HEK293 (cell line): ENCODE data around the gene RAI14.

Source experiments
- BCL11B ChIP-seq: fragments of 450-650 bp; formaldehyde crosslinking; IDR thresholded peaks from 2 replicates; pipeline ENCODE4 v1.5.1; 2016; ENCODE audit warnings: low read depth, missing biosample characterization, missing genetic modification characterization
- KLF16 ChIP-seq: fragments of 450-650 bp; formaldehyde crosslinking; IDR thresholded peaks from 2 replicates; pipeline ENCODE4 v1.5.1; 2017; ENCODE audit warnings: missing biosample characterization, missing genetic modification characterization
- MEIS1 ChIP-seq: sonication (generic); formaldehyde crosslinking; IDR thresholded peaks from 2 replicates; pipeline ENCODE4 v1.8.1; 2022; ENCODE audit warnings: missing genetic modification reagents, mild to moderate bottlenecking, borderline replicate concordance
- MZF1 ChIP-seq: fragments of 450-650 bp; formaldehyde crosslinking; IDR thresholded peaks from 2 replicates; pipeline ENCODE4 v1.5.1; 2017; ENCODE audit warnings: missing biosample characterization, missing genetic modification characterization, borderline replicate concordance
- PRDM1 ChIP-seq: fragments of 450-650 bp; formaldehyde crosslinking; IDR thresholded peaks from 2 replicates; pipeline ENCODE4; 2016; ENCODE audit warnings: missing biosample characterization, missing genetic modification characterization
- SCRT2 ChIP-seq: fragments of 450-650 bp; formaldehyde crosslinking; IDR thresholded peaks from 2 replicates; pipeline ENCODE4 v1.5.1; 2016; ENCODE audit warnings: missing biosample characterization, missing genetic modification characterization
- ZBTB48 ChIP-seq: fragments of 450-650 bp; formaldehyde crosslinking; IDR thresholded peaks from 2 replicates; pipeline ENCODE4 v1.5.1; 2016; ENCODE audit warnings: missing biosample characterization, missing genetic modification characterization
- ZNF146 ChIP-seq: fragments of 450-650 bp; formaldehyde crosslinking; IDR thresholded peaks from 2 replicates; pipeline ENCODE4 v1.5.1; 2016; ENCODE audit warnings: missing biosample characterization, missing genetic modification characterization
- ZNF157 ChIP-seq: fragments of 450-650 bp; formaldehyde crosslinking; IDR thresholded peaks from 2 replicates; pipeline ENCODE4 v1.5.1; 2016; ENCODE audit warnings: missing biosample characterization, missing genetic modification characterization
- ZNF16 ChIP-seq: fragments of 450-650 bp; formaldehyde crosslinking; IDR thresholded peaks from 2 replicates; pipeline ENCODE4 v1.5.1; 2016; ENCODE audit warnings: low read depth, missing biosample characterization, missing genetic modification characterization
- ZNF175 ChIP-seq: fragments of 450-650 bp; formaldehyde crosslinking; IDR thresholded peaks from 2 replicates; pipeline ENCODE4 v1.5.1; 2016; ENCODE audit warnings: missing biosample characterization, missing genetic modification characterization
- ZNF23 ChIP-seq: fragments of 450-650 bp; formaldehyde crosslinking; IDR thresholded peaks from 2 replicates; pipeline ENCODE4 v1.5.1; 2016; ENCODE audit warnings: missing biosample characterization, missing genetic modification characterization, borderline replicate concordance
- ZNF274 ChIP-seq, 2 experiments: fragments of 200-500 bp in 1 of 2; fragments of 450-650 bp in 1 of 2; sonication (Bioruptor generic) in 1 of 2; formaldehyde crosslinking in 1 of 2; IDR thresholded peaks; 2 replicates each; pipeline versions ENCODE4 v1.5.1 to v1.6.1; 2014 to 2016; ENCODE audit warnings: borderline replicate concordance in 1 of 2, inconsistent platforms in 1 of 2, low read length in 1 of 2, missing biosample characterization in 1 of 2, missing genetic modification characterization in 1 of 2
- ZNF37A ChIP-seq: fragments of 450-650 bp; IDR thresholded peaks from 2 replicates; pipeline ENCODE4 v1.5.1; 2018; ENCODE audit warnings: missing biosample characterization, missing genetic modification characterization
- ZNF610 ChIP-seq: fragments of 450-650 bp; formaldehyde crosslinking; IDR thresholded peaks from 2 replicates; pipeline ENCODE4 v1.5.1; 2016; ENCODE audit warnings: missing biosample characterization, missing genetic modification characterization, borderline replicate concordance
- ZNF626 ChIP-seq: fragments of 450-650 bp; sonication (Bioruptor Pico); formaldehyde crosslinking; IDR thresholded peaks from 2 replicates; pipeline ENCODE4 v1.5.1; 2018; ENCODE audit warnings: missing biosample characterization, missing genetic modification characterization, inconsistent platforms
- ZNF776 ChIP-seq: fragments of 450-650 bp; formaldehyde crosslinking; IDR thresholded peaks from 2 replicates; pipeline ENCODE4 v1.5.0; 2017; ENCODE audit warnings: missing biosample characterization, missing genetic modification characterization, borderline replicate concordance
- ZNF830 ChIP-seq: fragments of 450-650 bp; IDR thresholded peaks from 2 replicates; pipeline ENCODE4 v1.5.0; 2018; ENCODE audit warnings: missing biosample characterization, missing genetic modification characterization, low read depth, mild to moderate bottlenecking, moderate library complexity
- ZNF843 ChIP-seq: fragments of 450-650 bp; formaldehyde crosslinking; IDR thresholded peaks from 2 replicates; pipeline ENCODE4 v1.5.1; 2016; ENCODE audit warnings: missing biosample characterization, missing genetic modification characterization
- ZSCAN30 ChIP-seq: fragments of 450-650 bp; IDR thresholded peaks from 2 replicates; pipeline ENCODE4 v1.5.1; 2018; ENCODE audit warnings: missing biosample characterization, mild to moderate bottlenecking, missing genetic modification characterization, moderate library complexity
- TF ChIP-seq, protein P1 (sequence below): fragments of 450-650 bp; formaldehyde crosslinking; IDR thresholded peaks from 2 replicates; pipeline ENCODE4 v1.5.1; 2016; ENCODE audit warnings: missing biosample characterization, missing genetic modification characterization, borderline replicate concordance
- TF ChIP-seq, protein P2 (sequence below): fragments of 450-650 bp; formaldehyde crosslinking; IDR thresholded peaks from 2 replicates; pipeline ENCODE4 v1.5.1; 2017; ENCODE audit warnings: missing biosample characterization, missing genetic modification characterization
- TF ChIP-seq, protein P3 (sequence below): fragments of 450-650 bp; formaldehyde crosslinking; IDR thresholded peaks from 2 replicates; pipeline ENCODE4 v1.5.1; 2016; ENCODE audit warnings: missing biosample characterization, missing genetic modification characterization
- TF ChIP-seq, protein P4 (sequence below): fragments of 450-650 bp; formaldehyde crosslinking; IDR thresholded peaks from 2 replicates; pipeline ENCODE4 v1.5.1; 2017; ENCODE audit warnings: missing biosample characterization, missing genetic modification characterization
- TF ChIP-seq, protein P5 (sequence below): fragments of 450-650 bp; formaldehyde crosslinking; IDR thresholded peaks from 2 replicates; pipeline ENCODE4 v1.5.1; 2016; ENCODE audit warnings: missing biosample characterization, missing genetic modification characterization, low read depth
- TF ChIP-seq, protein P6 (sequence below): fragments of 450-650 bp; formaldehyde crosslinking; IDR thresholded peaks from 2 replicates; pipeline ENCODE4 v1.5.1; 2016; ENCODE audit warnings: missing biosample characterization, missing genetic modification characterization
- TF ChIP-seq, protein P7 (sequence below): fragments of 450-650 bp; formaldehyde crosslinking; IDR thresholded peaks from 2 replicates; pipeline ENCODE4 v1.5.0; 2017; ENCODE audit warnings: missing biosample characterization, missing genetic modification characterization, borderline replicate concordance

Gene RAI14

DNA sequence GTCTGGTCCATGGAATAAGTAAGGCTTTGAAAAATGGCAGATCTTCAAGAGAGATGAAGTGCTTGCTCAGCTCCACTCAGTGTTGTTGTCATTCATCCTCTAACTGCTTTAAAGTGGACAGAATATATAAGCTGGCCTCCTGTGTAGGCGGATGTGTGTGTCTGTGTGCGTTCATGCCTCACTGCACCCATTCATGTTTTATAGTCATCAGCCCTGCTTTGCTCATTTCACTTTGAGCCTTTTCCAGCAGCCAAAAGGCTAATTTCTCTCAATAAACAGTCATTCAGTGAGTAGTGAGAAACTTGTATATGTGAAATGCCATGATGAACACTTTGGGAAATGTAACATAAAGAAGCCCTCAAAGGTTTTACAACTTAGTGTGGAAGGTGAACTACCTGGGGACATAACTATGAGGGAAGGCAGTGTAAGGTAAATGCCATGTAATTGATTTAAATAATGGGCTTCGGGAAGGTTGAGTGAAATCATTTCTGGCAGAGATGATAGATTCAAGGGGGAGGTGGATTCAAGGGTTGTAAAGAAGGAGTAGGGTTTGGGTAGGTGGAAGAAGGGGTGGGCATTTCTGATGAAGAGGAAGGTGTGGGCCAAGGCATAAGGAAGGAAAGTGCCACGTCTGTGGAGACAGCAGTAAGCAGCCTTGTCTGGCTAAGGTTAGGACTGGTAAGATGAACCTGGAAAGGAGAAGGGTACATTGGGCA lies 198.5 kb downstream of the RAI14 start (continued):
- TF ChIP-seq, protein P1, sequence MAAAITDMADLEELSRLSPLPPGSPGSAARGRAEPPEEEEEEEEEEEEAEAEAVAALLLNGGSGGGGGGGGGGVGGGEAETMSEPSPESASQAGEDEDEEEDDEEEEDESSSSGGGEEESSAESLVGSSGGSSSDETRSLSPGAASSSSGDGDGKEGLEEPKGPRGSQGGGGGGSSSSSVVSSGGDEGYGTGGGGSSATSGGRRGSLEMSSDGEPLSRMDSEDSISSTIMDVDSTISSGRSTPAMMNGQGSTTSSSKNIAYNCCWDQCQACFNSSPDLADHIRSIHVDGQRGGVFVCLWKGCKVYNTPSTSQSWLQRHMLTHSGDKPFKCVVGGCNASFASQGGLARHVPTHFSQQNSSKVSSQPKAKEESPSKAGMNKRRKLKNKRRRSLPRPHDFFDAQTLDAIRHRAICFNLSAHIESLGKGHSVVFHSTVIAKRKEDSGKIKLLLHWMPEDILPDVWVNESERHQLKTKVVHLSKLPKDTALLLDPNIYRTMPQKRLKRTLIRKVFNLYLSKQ (tag by site-specific recombination): no peak
- TF ChIP-seq ZNF274 (IDR thresholded peaks at IDR 0.05; ENCODE audit: low read length): no peak
- TF ChIP-seq ZNF274 (tag by site-specific recombination; IDR thresholded peaks at IDR 0.05; ENCODE audit: borderline replicate concordance): no peak
- no peak for TF ChIP-seq BCL11B (tag by site-specific recombination)
- TF ChIP-seq, protein P2, sequence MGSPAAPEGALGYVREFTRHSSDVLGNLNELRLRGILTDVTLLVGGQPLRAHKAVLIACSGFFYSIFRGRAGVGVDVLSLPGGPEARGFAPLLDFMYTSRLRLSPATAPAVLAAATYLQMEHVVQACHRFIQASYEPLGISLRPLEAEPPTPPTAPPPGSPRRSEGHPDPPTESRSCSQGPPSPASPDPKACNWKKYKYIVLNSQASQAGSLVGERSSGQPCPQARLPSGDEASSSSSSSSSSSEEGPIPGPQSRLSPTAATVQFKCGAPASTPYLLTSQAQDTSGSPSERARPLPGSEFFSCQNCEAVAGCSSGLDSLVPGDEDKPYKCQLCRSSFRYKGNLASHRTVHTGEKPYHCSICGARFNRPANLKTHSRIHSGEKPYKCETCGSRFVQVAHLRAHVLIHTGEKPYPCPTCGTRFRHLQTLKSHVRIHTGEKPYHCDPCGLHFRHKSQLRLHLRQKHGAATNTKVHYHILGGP (tag by site-specific recombination): no peak
- peak; percentile 88 for TF ChIP-seq ZNF843 (tag by site-specific recombination)
- TF ChIP-seq ZNF146 (tag by site-specific recombination): no peak
- TF ChIP-seq ZBTB48 (tag by site-specific recombination): no peak
- TF ChIP-seq ZNF23: no peak
- no peak for TF ChIP-seq ZNF175 (tag by site-specific recombination)
- TF ChIP-seq, protein P3, sequence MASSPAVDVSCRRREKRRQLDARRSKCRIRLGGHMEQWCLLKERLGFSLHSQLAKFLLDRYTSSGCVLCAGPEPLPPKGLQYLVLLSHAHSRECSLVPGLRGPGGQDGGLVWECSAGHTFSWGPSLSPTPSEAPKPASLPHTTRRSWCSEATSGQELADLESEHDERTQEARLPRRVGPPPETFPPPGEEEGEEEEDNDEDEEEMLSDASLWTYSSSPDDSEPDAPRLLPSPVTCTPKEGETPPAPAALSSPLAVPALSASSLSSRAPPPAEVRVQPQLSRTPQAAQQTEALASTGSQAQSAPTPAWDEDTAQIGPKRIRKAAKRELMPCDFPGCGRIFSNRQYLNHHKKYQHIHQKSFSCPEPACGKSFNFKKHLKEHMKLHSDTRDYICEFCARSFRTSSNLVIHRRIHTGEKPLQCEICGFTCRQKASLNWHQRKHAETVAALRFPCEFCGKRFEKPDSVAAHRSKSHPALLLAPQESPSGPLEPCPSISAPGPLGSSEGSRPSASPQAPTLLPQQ (tag by site-specific recombination): no peak
- TF ChIP-seq, protein P4, sequence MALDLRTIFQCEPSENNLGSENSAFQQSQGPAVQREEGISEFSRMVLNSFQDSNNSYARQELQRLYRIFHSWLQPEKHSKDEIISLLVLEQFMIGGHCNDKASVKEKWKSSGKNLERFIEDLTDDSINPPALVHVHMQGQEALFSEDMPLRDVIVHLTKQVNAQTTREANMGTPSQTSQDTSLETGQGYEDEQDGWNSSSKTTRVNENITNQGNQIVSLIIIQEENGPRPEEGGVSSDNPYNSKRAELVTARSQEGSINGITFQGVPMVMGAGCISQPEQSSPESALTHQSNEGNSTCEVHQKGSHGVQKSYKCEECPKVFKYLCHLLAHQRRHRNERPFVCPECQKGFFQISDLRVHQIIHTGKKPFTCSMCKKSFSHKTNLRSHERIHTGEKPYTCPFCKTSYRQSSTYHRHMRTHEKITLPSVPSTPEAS (tag by site-specific recombination): no peak
- no peak for TF ChIP-seq ZNF626 (tag by site-specific recombination)
- TF ChIP-seq ZSCAN30 (tag by site-specific recombination): peak; percentile 73; the same call in 1 of the 2 replicates
- TF ChIP-seq ZNF37A (tag by site-specific recombination): no peak
- TF ChIP-seq, protein P5, sequence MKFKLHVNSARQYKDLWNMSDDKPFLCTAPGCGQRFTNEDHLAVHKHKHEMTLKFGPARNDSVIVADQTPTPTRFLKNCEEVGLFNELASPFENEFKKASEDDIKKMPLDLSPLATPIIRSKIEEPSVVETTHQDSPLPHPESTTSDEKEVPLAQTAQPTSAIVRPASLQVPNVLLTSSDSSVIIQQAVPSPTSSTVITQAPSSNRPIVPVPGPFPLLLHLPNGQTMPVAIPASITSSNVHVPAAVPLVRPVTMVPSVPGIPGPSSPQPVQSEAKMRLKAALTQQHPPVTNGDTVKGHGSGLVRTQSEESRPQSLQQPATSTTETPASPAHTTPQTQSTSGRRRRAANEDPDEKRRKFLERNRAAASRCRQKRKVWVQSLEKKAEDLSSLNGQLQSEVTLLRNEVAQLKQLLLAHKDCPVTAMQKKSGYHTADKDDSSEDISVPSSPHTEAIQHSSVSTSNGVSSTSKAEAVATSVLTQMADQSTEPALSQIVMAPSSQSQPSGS (tag by site-specific recombination): peak; percentile 6; the same call in 1 of the 2 replicates
- TF ChIP-seq, protein P6, sequence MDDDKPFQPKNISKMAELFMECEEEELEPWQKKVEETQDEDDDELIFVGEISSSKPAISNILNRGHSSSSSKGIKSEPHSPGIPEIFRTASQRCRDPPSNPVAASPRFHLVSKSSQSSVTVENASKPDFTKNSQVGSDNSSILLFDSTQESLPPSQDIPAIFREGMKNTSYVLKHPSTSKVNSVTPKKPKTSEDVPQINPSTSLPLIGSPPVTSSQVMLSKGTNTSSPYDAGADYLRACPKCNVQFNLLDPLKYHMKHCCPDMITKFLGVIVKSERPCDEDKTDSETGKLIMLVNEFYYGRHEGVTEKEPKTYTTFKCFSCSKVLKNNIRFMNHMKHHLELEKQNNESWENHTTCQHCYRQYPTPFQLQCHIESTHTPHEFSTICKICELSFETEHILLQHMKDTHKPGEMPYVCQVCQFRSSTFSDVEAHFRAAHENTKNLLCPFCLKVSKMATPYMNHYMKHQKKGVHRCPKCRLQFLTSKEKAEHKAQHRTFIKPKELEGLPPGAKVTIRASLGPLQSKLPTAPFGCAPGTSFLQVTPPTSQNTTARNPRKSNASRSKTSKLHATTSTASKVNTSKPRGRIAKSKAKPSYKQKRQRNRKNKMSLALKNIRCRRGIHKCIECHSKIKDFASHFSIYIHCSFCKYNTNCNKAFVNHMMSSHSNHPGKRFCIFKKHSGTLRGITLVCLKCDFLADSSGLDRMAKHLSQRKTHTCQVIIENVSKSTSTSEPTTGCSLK (tag by site-specific recombination): no peak
- no peak for TF ChIP-seq KLF16 (tag by site-specific recombination)
- peak; percentile 28; the same call in 1 of the 2 replicates for TF ChIP-seq MZF1 (tag by site-specific recombination)
- no peak for TF ChIP-seq MEIS1
- TF ChIP-seq ZNF776 (tag by site-specific recombination): no peak
- peak; percentile 57; the same call in 1 of the 2 replicates for TF ChIP-seq ZNF610
- no peak for TF ChIP-seq ZNF16 (tag by site-specific recombination)
- TF ChIP-seq SCRT2 (tag by site-specific recombination): no peak
- TF ChIP-seq, protein P7, sequence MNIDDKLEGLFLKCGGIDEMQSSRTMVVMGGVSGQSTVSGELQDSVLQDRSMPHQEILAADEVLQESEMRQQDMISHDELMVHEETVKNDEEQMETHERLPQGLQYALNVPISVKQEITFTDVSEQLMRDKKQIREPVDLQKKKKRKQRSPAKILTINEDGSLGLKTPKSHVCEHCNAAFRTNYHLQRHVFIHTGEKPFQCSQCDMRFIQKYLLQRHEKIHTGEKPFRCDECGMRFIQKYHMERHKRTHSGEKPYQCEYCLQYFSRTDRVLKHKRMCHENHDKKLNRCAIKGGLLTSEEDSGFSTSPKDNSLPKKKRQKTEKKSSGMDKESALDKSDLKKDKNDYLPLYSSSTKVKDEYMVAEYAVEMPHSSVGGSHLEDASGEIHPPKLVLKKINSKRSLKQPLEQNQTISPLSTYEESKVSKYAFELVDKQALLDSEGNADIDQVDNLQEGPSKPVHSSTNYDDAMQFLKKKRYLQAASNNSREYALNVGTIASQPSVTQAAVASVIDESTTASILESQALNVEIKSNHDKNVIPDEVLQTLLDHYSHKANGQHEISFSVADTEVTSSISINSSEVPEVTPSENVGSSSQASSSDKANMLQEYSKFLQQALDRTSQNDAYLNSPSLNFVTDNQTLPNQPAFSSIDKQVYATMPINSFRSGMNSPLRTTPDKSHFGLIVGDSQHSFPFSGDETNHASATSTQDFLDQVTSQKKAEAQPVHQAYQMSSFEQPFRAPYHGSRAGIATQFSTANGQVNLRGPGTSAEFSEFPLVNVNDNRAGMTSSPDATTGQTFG (tag by site-specific recombination): no peak
- TF ChIP-seq ZNF157 (tag by site-specific recombination): no peak
- TF ChIP-seq ZNF830: no peak
- no peak for TF ChIP-seq PRDM1 (tag by site-specific recombination)
